Smooth muscle cell (in vitro differentiated cells): ENCODE data around the gene DNAH14. TPM values are rescaled to one million over a fixed set of nuclear protein-coding genes. Genes with fewer than 3 reads are reported as not detected.
"Not testable (repeated sequence)": the region's sequence is repeated elsewhere in the genome, so short reads cannot be mapped to it uniquely, and the experiment has no call there.

ENCODE experiments used
- DNase-seq: peaks from one replicate; lab custom pipeline; 2025; ENCODE audit not compliant: unreplicated experiment; lab: John Stamatoyannopoulos, UW
- H2AFZ ChIP-seq: fragments of 200-600 bp; sonication (generic); 2 replicates; pipeline ENCODE4 v1.6.0; 2016; ENCODE audit warnings: antibody characterized with exemption, low read depth, mild to moderate bottlenecking
- H3F3A ChIP-seq: fragments of 200-600 bp; sonication (generic); 2 replicates; pipeline ENCODE4 v1.6.0; 2017; ENCODE audit warnings: antibody characterized with exemption, low read depth
- H3K27ac ChIP-seq: fragments of 200-600 bp; sonication (generic); 2 replicates; pipeline ENCODE4 v1.5.1; 2016; ENCODE audit warnings: low read depth, mild to moderate bottlenecking
- H3K27me3 ChIP-seq: fragments of 200-600 bp; sonication (generic); 2 replicates; pipeline ENCODE4 v1.6.1; 2016; ENCODE audit warnings: low read depth, mild to moderate bottlenecking
- H3K36me3 ChIP-seq: fragments of 200-600 bp; sonication (generic); 2 replicates; pipeline ENCODE4 v1.5.1; 2016; ENCODE audit warnings: low read depth
- H3K4me1 ChIP-seq: fragments of 200-600 bp; sonication (generic); 2 replicates; pipeline ENCODE4 v1.5.1; 2016; ENCODE audit warnings: low read depth
- H3K4me2 ChIP-seq: fragments of 200-600 bp; sonication (generic); 2 replicates; pipeline ENCODE4 v1.6.0; 2016; ENCODE audit warnings: mild to moderate bottlenecking
- H3K4me3 ChIP-seq: fragments of 200-600 bp; sonication (generic); 2 replicates; pipeline ENCODE4 v1.5.1; 2016; ENCODE audit warnings: mild to moderate bottlenecking
- H3K79me2 ChIP-seq: fragments of 200-600 bp; sonication (generic); 2 replicates; pipeline ENCODE4 v1.6.0; 2016; ENCODE audit warnings: low read depth, mild to moderate bottlenecking
- H3K9ac ChIP-seq: fragments of 200-600 bp; sonication (generic); 2 replicates; pipeline ENCODE4 v1.6.0; 2016; ENCODE audit warnings: low read depth
- H3K9me3 ChIP-seq: fragments of 200-600 bp; sonication (generic); replicated peaks from 2 replicates; pipeline ENCODE4 v1.5.1; 2016; ENCODE audit warnings: low read depth
- H4K20me1 ChIP-seq: fragments of 200-600 bp; sonication (generic); 2 replicates; pipeline ENCODE4 v1.6.0; 2016; ENCODE audit warnings: low read depth
- whole genome bisulfite sequencing: methylation state at CpG from one replicate; pipeline ENCODE4 v1.1.7; 2016; ENCODE audit warnings: low lambda C conversion rate; 5-methylcytosine and 5-hydroxymethylcytosine counted together
- polyA plus RNA-seq: library from polyadenylated mRNA; unstranded; fragments of >200 nt; fragmentation: Nextera tagmentation; extraction: Ambion mirVana; gene quantifications from 2 replicates; pipeline ENCODE4 v1.2.1, GENCODE V29; 2016
- total RNA-seq: library from RNA; depleted of rRNA; stranded (reverse); fragments of >200 nt; gene quantifications from 2 replicates; pipeline ENCODE4 v1.2.3, GENCODE V29; 2014
- TF ChIP-seq, protein P1 (sequence below): fragments of 200-600 bp; sonication (generic); IDR thresholded peaks from 2 replicates; pipeline ENCODE4 v1.5.1; 2017; ENCODE audit warnings: borderline replicate concordance, mild to moderate bottlenecking, antibody characterized with exemption; ENCODE audit not compliant: insufficient read depth, poor library complexity, severe bottlenecking

The DNAH14 gene
- total and polyA plus RNA-seq, 2 experiments from 2014 or later, result 9.4 to 44.0 TPM

DNA sequence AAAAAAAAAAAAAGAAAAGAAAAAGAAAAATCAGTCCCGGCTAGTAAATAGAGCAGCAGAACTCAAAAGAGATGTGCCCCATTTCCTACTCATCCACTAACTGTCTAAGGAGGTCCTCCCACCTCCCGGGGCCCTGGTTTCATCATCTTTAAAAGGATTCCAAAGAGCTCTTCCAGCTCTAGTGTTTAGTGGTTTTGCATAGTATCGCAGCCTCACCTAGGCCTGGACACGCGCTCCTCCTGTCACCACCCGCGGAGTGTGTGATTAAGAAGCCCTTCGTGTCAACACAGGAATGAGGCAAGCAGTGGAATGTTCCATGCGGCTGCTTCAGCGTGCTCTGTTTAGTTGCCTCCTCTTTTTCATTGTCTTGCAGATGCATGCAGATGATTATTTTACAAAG lies 449.4 kb downstream of the DNAH14 start:
- H3K4me3 ChIP-seq, result no peak overlapping the region
- no peaks in the 10 kb centered on the region for H3K27me3 ChIP-seq
- 4% methylated on average over 10 of the region's 10 CpGs for WGBS
- H3K9me3 ChIP-seq, result no peaks in the 10 kb centered on the region
- no peaks in the 10 kb centered on the region for H4K20me1 ChIP-seq
- H3F3A ChIP-seq, result no peaks in the 10 kb centered on the region
- no peak for DNase-seq
- no peaks in the 10 kb centered on the region for H3K36me3 ChIP-seq
- H2AFZ ChIP-seq, result no peak overlapping the region
- H3K9ac ChIP-seq, result no peak overlapping the region
- TF ChIP-seq, protein P1, sequence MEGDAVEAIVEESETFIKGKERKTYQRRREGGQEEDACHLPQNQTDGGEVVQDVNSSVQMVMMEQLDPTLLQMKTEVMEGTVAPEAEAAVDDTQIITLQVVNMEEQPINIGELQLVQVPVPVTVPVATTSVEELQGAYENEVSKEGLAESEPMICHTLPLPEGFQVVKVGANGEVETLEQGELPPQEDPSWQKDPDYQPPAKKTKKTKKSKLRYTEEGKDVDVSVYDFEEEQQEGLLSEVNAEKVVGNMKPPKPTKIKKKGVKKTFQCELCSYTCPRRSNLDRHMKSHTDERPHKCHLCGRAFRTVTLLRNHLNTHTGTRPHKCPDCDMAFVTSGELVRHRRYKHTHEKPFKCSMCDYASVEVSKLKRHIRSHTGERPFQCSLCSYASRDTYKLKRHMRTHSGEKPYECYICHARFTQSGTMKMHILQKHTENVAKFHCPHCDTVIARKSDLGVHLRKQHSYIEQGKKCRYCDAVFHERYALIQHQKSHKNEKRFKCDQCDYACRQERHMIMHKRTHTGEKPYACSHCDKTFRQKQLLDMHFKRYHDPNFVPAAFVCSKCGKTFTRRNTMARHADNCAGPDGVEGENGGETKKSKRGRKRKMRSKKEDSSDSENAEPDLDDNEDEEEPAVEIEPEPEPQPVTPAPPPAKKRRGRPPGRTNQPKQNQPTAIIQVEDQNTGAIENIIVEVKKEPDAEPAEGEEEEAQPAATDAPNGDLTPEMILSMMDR, result no peak
- H3K4me2 ChIP-seq, result no peak overlapping the region
- no peaks in the 10 kb centered on the region for H3K79me2 ChIP-seq
- H3K27ac ChIP-seq, result no peak overlapping the region
- no peaks in the 10 kb centered on the region for H3K4me1 ChIP-seq

DNA sequence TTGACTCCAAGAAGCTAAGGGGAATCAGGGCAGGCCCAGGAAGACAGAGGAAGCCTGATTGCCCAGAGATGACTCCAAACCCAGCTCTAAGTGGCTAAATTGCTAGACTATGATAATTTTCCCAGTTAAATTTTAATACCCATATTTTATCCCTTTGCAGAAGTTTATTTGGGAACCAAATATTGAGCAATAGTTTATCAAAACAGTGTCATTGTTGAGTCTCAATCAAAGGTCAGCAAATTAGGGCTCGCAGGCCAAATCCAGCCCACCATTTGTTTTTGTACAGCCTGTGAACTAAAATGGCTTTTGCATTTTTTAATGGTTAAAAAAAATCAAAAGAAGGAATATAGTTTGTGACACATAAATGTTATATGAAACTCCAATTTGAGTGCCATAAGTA lies 451.2 kb downstream of the DNAH14 start:
- no peak overlapping the region for H3K4me2 ChIP-seq
- no peaks in the 10 kb centered on the region for H3K4me1 ChIP-seq
- TF ChIP-seq, protein P1, result no peak
- H3K79me2 ChIP-seq, result no peaks in the 10 kb centered on the region
- H2AFZ ChIP-seq, result no peak overlapping the region
- no peaks in the 10 kb centered on the region for H3F3A ChIP-seq
- no peak overlapping the region for H3K27ac ChIP-seq
- no peak for DNase-seq
- WGBS, result 96% methylated on average over 1 of the region's 1 CpG
- H3K4me3 ChIP-seq, result no peak overlapping the region
- H3K36me3 ChIP-seq, result no peaks in the 10 kb centered on the region
- H4K20me1 ChIP-seq, result no peaks in the 10 kb centered on the region
- H3K9ac ChIP-seq, result no peak overlapping the region
- H3K9me3 ChIP-seq, result no peaks in the 10 kb centered on the region
- H3K27me3 ChIP-seq, result no peaks in the 10 kb centered on the region

DNA sequence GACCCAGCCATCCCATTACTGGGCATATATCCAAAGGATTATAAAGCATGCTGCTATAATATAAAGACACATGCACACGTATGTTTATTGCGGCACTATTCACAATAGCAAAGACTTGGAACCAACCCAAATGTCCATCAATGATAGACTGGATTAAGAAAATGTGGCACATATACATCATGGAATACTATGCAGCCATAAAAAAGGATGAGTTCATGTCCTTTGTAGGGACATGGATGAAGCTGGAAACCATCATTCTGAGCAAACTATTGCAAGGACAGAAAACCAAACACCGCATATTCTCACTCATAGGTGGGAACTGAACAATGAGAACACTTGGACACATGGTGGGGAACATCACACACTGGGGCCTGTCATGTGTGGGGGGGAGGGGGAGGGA lies 457.4 kb downstream of the DNAH14 start:
- not testable (repeated sequence) for H3F3A ChIP-seq, H3K4me1 ChIP-seq, H4K20me1 ChIP-seq, H3K27me3 ChIP-seq, H3K9ac ChIP-seq, H3K36me3 ChIP-seq, H3K4me2 ChIP-seq, H3K27ac ChIP-seq, DNase-seq, H2AFZ ChIP-seq, H3K9me3 ChIP-seq, H3K79me2 ChIP-seq, H3K4me3 ChIP-seq
- WGBS, result 98% methylated on average over 3 of the region's 3 CpGs

DNA sequence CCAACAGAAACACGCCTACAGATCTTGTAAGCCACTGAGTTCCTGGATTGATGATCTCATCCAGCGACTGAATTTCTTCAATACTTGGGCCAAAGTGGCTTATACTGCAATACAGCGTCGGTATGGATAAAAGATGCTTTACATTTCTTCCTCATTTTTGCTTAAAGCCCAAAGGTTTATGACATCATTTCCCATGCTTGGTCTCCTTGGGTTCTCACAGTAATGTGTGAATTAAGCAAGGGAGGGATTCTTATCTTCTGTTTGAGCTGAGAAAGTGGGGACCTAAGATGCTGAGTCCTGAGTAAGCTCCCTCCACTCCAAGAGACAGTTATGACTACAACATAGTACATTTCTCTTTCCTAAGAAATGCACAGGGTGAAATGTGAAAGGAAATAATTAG lies 458.9 kb downstream of the DNAH14 start:
- H3K9me3 ChIP-seq, result no peaks in the 10 kb centered on the region
- WGBS, result 51% methylated on average over 4 of the region's 4 CpGs
- H3K27me3 ChIP-seq, result no peaks in the 10 kb centered on the region
- no peaks in the 10 kb centered on the region for H4K20me1 ChIP-seq
- no peak overlapping the region for H3K9ac ChIP-seq
- H3F3A ChIP-seq, result peaks cover 7% of the 10 kb centered on the region
- no peak overlapping the region for H2AFZ ChIP-seq
- H3K36me3 ChIP-seq, result no peaks in the 10 kb centered on the region
- H3K79me2 ChIP-seq, result no peaks in the 10 kb centered on the region
- no peak for DNase-seq
- H3K27ac ChIP-seq, result no peak overlapping the region
- no peaks in the 10 kb centered on the region for H3K4me1 ChIP-seq
- TF ChIP-seq, protein P1, result no peak
- H3K4me2 ChIP-seq, result no peak overlapping the region
- H3K4me3 ChIP-seq, result no peak overlapping the region
